ENCODE data around the gene TMTC4.

- no peak for TF ChIP-seq CTCF (IDR thresholded peaks at IDR 0.05)
- TF ChIP-seq POLR2A (IDR thresholded peaks at IDR 0.05) = no peak
Measured at GRCh38 chr13:100710176-100710575, 35.6 kb upstream of the TMTC4 start.
